BE2C (cell line): ENCODE measurements around the gene SH3D19.
"Not testable (repeated sequence)": the region's sequence is repeated elsewhere in the genome, so short reads cannot be mapped to it uniquely, and the experiment has no call there.

Source experiments
- DNase-seq: peaks from one replicate; pipeline ENCODE4 v3.0.0-alpha.2; 2020
- H3K27me3 ChIP-seq: fragments of 250-450 bp; sonication (Bioruptor Pico); 2 replicates; pipeline ENCODE4 v1.5.1; 2020; ENCODE audit warnings: mild to moderate bottlenecking
- H3K36me3 ChIP-seq: fragments of 250-450 bp; sonication (Bioruptor Pico); 2 replicates; pipeline ENCODE4 v1.5.1; 2020; ENCODE audit warnings: mild to moderate bottlenecking
- H3K4me1 ChIP-seq: fragments of 250-450 bp; sonication (Bioruptor Pico); 2 replicates; pipeline ENCODE4 v1.5.1; 2020
- H3K4me3 ChIP-seq: 2 replicates; pipeline ENCODE4 v1.5.1; 2011; ENCODE audit warnings: low read depth, low read length
- H3K9me3 ChIP-seq: fragments of 250-450 bp; sonication (Bioruptor Pico); 2 replicates; pipeline ENCODE4 v1.5.1; 2020
- TF ChIP-seq, protein P1 (sequence below): IDR thresholded peaks from 2 replicates; pipeline ENCODE4 v1.5.1; 2012; ENCODE audit warnings: mild to moderate bottlenecking, low read depth, low read length

The SH3D19 gene

DNA sequence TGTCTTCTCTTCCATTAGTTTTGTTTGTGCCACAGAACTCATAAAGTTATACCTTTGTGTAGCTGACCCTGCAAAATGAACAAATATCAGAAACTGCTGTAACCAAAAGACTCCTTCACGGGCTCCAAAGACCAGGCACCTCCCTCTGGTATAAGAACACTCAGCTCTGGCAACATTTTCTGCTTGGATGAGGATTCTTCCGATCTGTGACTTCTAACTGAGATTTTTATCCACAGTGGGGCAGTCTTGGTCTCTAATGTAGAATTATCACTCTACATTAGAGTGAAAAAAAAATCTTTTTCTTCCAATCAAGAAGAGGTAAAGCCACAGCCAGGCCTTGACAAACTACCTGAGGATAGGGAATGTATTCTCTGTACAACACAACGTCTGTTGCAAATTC lies 86.9 kb downstream of the SH3D19 start:
- H3K27me3 ChIP-seq: no peaks in the 10 kb centered on the region
- H3K36me3 ChIP-seq: no peaks in the 10 kb centered on the region
- no peak for DNase-seq
- H3K9me3 ChIP-seq: no peaks in the 10 kb centered on the region; the same call in 1 of the 2 replicates
- no peaks in the 10 kb centered on the region for H3K4me1 ChIP-seq
- TF ChIP-seq, protein P1, sequence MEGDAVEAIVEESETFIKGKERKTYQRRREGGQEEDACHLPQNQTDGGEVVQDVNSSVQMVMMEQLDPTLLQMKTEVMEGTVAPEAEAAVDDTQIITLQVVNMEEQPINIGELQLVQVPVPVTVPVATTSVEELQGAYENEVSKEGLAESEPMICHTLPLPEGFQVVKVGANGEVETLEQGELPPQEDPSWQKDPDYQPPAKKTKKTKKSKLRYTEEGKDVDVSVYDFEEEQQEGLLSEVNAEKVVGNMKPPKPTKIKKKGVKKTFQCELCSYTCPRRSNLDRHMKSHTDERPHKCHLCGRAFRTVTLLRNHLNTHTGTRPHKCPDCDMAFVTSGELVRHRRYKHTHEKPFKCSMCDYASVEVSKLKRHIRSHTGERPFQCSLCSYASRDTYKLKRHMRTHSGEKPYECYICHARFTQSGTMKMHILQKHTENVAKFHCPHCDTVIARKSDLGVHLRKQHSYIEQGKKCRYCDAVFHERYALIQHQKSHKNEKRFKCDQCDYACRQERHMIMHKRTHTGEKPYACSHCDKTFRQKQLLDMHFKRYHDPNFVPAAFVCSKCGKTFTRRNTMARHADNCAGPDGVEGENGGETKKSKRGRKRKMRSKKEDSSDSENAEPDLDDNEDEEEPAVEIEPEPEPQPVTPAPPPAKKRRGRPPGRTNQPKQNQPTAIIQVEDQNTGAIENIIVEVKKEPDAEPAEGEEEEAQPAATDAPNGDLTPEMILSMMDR: no peak
- H3K4me3 ChIP-seq: no peak overlapping the region

DNA sequence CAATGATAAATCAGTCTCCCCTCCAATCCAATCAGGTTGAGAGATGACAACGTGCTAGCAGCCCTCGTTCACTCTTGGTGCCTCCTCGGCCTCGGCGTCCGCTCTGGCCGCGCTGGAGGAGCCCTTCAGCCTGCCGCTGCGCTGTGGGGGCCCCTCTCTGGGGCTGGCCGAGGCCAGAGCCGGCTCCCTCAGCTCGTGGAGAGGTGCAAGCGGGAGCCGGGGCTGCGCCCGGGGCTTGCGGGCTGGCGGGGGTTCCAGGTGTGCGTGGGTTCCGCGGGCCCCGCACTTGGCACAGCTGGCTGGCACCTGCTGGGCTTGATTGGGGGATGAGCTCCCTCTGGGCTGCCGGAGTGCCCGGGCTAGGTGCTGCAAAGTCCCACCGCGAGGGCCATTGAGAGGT lies 89.4 kb downstream of the SH3D19 start:
- DNase-seq: no peak
- Histone ChIP-seq H3K4me3 (no peak overlapping the region), H3K9me3 (no peaks in the 10 kb centered on the region; the same call in 1 of the 2 replicates), H3K4me1 (no peaks in the 10 kb centered on the region), H3K36me3 (no peaks in the 10 kb centered on the region), H3K27me3 (no peaks in the 10 kb centered on the region)
- TF ChIP-seq, protein P1: no peak

DNA sequence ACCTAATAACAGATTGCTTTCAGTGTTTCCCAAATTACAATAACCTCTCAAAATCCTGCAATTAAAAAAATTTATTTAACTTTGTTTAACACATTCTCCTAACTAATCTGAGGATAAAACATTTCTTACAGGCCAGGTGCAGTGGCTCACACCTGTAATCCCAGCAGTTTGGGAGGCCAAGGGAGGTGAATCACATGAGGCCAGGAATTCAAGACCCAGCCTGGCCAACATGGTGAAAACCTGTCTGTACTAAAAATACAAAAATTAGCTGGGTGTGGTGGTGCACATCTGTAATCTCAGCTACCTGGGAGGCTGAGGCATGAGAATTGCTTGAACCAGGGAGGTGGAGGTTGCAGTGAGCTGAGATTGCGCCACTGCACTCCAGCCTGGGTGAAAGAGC lies 90.0 kb downstream of the SH3D19 start:
- H3K36me3 ChIP-seq, H3K4me1 ChIP-seq, H3K27me3 ChIP-seq, H3K9me3 ChIP-seq, H3K4me3 ChIP-seq, DNase-seq: not testable (repeated sequence)

DNA sequence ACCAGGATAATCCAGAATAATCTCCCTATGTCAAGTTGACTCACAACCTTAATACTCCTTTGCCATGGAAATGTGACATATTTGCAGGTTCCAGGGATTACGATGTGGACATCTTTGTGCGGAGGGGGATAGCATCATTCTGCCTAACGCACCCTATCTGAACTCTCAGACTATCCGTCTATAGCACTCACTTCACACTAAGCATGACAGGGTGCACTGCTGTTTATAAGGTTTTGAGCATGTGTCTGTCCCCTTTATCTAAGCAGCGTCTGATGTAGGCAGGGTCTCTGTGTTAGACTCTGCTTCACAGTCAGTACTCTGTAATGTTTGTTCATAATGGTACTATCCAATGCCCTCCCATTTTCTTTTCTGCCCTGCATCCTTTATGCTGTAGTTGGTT lies 91.8 kb downstream of the SH3D19 start:
- TF ChIP-seq, protein P1: no peak
- Histone ChIP-seq H3K4me1 (no peaks in the 10 kb centered on the region), H3K9me3 (no peaks in the 10 kb centered on the region; the same call in 1 of the 2 replicates), H3K27me3 (no peaks in the 10 kb centered on the region), H3K36me3 (no peaks in the 10 kb centered on the region), H3K4me3 (no peak overlapping the region)
- DNase-seq: no peak

DNA sequence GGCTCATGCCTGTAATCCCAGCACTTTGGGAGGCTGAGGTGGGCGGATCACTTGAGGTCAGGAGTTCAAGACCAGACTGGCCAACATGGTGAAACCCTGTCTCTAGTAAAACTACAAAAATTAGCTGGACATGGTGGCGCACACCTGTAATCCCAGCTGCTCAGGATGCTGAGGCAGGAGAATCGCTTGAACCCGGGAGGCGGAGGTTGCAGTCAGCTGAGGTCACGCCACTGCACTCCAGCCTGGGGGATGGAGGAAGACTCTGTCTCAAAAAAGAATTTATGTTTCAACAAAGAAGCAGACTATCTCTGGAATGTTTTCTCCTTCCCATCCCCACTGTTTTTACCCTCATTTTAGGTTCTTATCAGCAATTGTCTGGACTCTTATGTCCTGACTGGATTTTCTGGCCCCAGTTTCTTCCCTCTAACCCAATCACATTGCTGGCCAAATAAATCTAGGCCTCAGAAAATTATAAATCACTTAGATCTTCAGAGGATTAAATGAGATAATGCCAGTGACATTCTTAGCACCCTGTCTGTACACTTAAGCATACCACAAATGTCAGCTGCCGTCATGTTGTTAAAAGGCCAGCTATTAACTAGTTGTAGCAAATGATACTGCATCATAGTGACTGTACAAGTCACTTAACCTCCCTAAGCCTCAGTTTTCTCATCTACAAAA lies 93.3 kb downstream of the SH3D19 start:
- Histone ChIP-seq H3K4me1 (no peaks in the 10 kb centered on the region), H3K27me3 (no peaks in the 10 kb centered on the region), H3K36me3 (no peaks in the 10 kb centered on the region), H3K9me3 (no peaks in the 10 kb centered on the region; the same call in 1 of the 2 replicates), H3K4me3 (no peak overlapping the region)
- no peak for DNase-seq
- TF ChIP-seq, protein P1: no peak

DNA sequence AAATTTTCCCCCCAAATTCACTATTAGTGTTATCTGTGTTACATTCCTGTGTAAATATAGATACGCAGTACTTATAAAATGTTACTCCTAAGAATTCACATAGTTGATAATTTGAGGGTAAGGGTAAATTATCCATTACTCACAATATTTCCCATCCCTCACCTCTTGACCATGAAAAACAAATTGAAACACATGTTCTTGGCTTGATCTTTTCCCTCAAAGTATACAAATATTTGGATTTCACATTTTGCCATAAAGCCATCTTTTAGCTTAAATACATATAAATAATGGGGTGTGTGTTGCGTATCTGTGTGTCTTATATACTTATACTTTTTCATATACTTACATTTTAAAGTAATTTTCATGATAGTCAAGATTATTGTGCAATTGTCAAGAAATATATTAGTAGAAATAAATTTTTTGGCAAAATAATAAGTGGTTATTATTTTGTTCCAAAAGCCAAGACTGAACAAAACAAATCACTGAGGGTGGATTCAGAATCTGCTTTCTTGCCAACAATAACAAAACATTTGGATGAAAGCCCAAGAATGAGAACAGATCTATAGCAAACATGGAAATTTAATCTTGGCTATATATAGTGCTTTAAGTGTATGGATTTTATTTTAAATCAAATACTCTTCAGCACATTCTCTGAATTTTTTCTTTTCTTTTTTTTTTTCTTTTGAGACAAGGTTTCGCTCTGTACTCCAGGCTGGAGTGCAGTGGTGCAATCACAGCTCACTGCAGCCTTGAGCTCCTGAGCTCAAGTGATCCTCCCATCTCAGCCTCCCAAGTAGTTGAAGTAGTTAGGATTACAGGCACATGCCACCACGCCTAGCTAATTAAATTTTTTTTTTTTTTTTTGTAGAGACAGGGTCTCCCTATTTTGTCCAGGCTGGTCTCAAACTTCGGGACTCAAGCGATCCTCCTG lies 97.0 kb downstream of the SH3D19 start:
- H3K9me3 ChIP-seq: no peaks in the 10 kb centered on the region
- H3K4me1 ChIP-seq: no peaks in the 10 kb centered on the region
- no peak for DNase-seq
- H3K27me3 ChIP-seq: no peaks in the 10 kb centered on the region
- TF ChIP-seq, protein P1: no peak
- no peak overlapping the region for H3K4me3 ChIP-seq
- no peaks in the 10 kb centered on the region for H3K36me3 ChIP-seq
